IPS-15b (cell line): ENCODE measurements around the gene ZNF180.
A peak's percentile ranks its signal among the peaks of the same experiment; 100 is the strongest.
"Not testable (repeated sequence)": the region's sequence is repeated elsewhere in the genome, so short reads cannot be mapped to it uniquely, and the experiment has no call there.

ENCODE experiments used
- H3K27me3 ChIP-seq: one replicate; pipeline ENCODE4 v1.6.1; 2013; ENCODE audit warnings: low read length; ENCODE audit not compliant: control insufficient read depth, insufficient read depth
- H3K36me3 ChIP-seq: one replicate; pipeline ENCODE4 v1.6.1; 2013; ENCODE audit warnings: low read length; ENCODE audit not compliant: control insufficient read depth, insufficient read depth
- H3K4me1 ChIP-seq: one replicate; pipeline ENCODE4 v1.6.1; 2013; ENCODE audit warnings: mild to moderate bottlenecking, low read length; ENCODE audit not compliant: control insufficient read depth, insufficient read depth
- H3K4me3 ChIP-seq: one replicate; pipeline ENCODE4 v1.5.1; 2013; ENCODE audit warnings: low read depth, low read length
- H3K9ac ChIP-seq: one replicate; pipeline ENCODE4 v1.6.1; 2013; ENCODE audit warnings: low read depth, mild to moderate bottlenecking, low read length
- H3K9me3 ChIP-seq: one replicate; pipeline ENCODE4 v1.6.1; 2013; ENCODE audit warnings: mild to moderate bottlenecking, low read length; ENCODE audit not compliant: control insufficient read depth, insufficient read depth

The ZNF180 gene

GRCh38 chr19:44499962-44500949 is at the start of gene ZNF180:
ZNF180 (minus strand) TSS chr19:44500522; CDS start chr19:44497334, 3,188 bp downstream.
- Histone ChIP-seq H3K27me3 (no peaks in the 10 kb centered on the region), H3K4me3 (peak within 1 kb of the TSS; percentile 95), H3K4me1 (no peaks in the 10 kb centered on the region), H3K9ac (peak within 1 kb of the TSS; percentile 57), H3K9me3 (peaks cover 6% of the 10 kb centered on the region), H3K36me3 (peaks cover 13% of the 10 kb centered on the region)

GRCh38 chr19:44549507-44549906 is 49.2 kb upstream of the ZNF180 start:
- Histone ChIP-seq H3K27me3 (no peaks in the 10 kb centered on the region), H3K9me3 (no peaks in the 10 kb centered on the region), H3K36me3 (no peaks in the 10 kb centered on the region), H3K4me3 (no peak overlapping the region), H3K4me1 (no peaks in the 10 kb centered on the region), H3K9ac (no peak overlapping the region)

- Histone ChIP-seq H3K9ac (no peak overlapping the region), H3K9me3 (no peaks in the 10 kb centered on the region), H3K27me3 (no peaks in the 10 kb centered on the region), H3K36me3 (no peaks in the 10 kb centered on the region), H3K4me1 (no peaks in the 10 kb centered on the region), H3K4me3 (no peak overlapping the region)
Observed at GRCh38 chr19:44548736-44549135, 48.4 kb upstream of the ZNF180 start.

- H3K27me3 ChIP-seq: peaks cover 5% of the 10 kb centered on the region
- H3K9me3 ChIP-seq: no peaks in the 10 kb centered on the region
- no peaks in the 10 kb centered on the region for H3K36me3 ChIP-seq
- no peaks in the 10 kb centered on the region for H3K4me1 ChIP-seq
- no peak overlapping the region for H3K9ac ChIP-seq
- no peak overlapping the region for H3K4me3 ChIP-seq
Observed at GRCh38 chr19:44544031-44544430, 43.7 kb upstream of the ZNF180 start.

- H3K4me3 ChIP-seq: no peak overlapping the region
- H3K9me3 ChIP-seq: no peaks in the 10 kb centered on the region
- H3K36me3 ChIP-seq: no peaks in the 10 kb centered on the region
- H3K4me1 ChIP-seq: no peaks in the 10 kb centered on the region
- H3K9ac ChIP-seq: no peak overlapping the region
- peaks cover 6% of the 10 kb centered on the region for H3K27me3 ChIP-seq
Observed at GRCh38 chr19:44542671-44543070, 42.3 kb upstream of the ZNF180 start.

- Histone ChIP-seq H3K9me3 (no peaks in the 10 kb centered on the region), H3K36me3 (no peaks in the 10 kb centered on the region), H3K9ac (no peak overlapping the region), H3K27me3 (peaks cover 6% of the 10 kb centered on the region), H3K4me1 (no peaks in the 10 kb centered on the region), H3K4me3 (no peak overlapping the region)
Observed at GRCh38 chr19:44540736-44541135, 40.4 kb upstream of the ZNF180 start.

- no peaks in the 10 kb centered on the region for H3K9me3 ChIP-seq
- peaks cover 6% of the 10 kb centered on the region for H3K27me3 ChIP-seq
- H3K4me3 ChIP-seq: no peak overlapping the region
- no peak overlapping the region for H3K9ac ChIP-seq
- H3K36me3 ChIP-seq: no peaks in the 10 kb centered on the region
- no peaks in the 10 kb centered on the region for H3K4me1 ChIP-seq
Observed at GRCh38 chr19:44539991-44540390, 39.7 kb upstream of the ZNF180 start.

GRCh38 chr19:44539236-44539826 is 39.0 kb upstream of the ZNF180 start:
- Histone ChIP-seq H3K36me3 (no peaks in the 10 kb centered on the region), H3K9me3 (no peaks in the 10 kb centered on the region), H3K4me1 (no peaks in the 10 kb centered on the region), H3K4me3 (no peak overlapping the region), H3K9ac (no peak overlapping the region), H3K27me3 (peaks cover 6% of the 10 kb centered on the region)

- H3K4me1 ChIP-seq, H3K9ac ChIP-seq, H3K4me3 ChIP-seq, H3K9me3 ChIP-seq, H3K27me3 ChIP-seq, H3K36me3 ChIP-seq: not testable (repeated sequence)
Observed at GRCh38 chr19:44535361-44535760, 35.0 kb upstream of the ZNF180 start.

- Histone ChIP-seq H3K4me1 (no peaks in the 10 kb centered on the region), H3K9ac (no peak overlapping the region), H3K4me3 (no peak overlapping the region), H3K36me3 (no peaks in the 10 kb centered on the region), H3K27me3 (no peaks in the 10 kb centered on the region), H3K9me3 (no peaks in the 10 kb centered on the region)
Observed at GRCh38 chr19:44532819-44533218, 32.5 kb upstream of the ZNF180 start.

GRCh38 chr19:44530777-44531176 is 30.5 kb upstream of the ZNF180 start:
- Histone ChIP-seq H3K4me1 (no peaks in the 10 kb centered on the region), H3K4me3 (no peak overlapping the region), H3K9ac (no peak overlapping the region), H3K36me3 (no peaks in the 10 kb centered on the region), H3K27me3 (no peaks in the 10 kb centered on the region), H3K9me3 (no peaks in the 10 kb centered on the region)

- Histone ChIP-seq H3K9me3 (no peaks in the 10 kb centered on the region), H3K9ac (no peak within 1 kb of the TSS), H3K36me3 (no peaks in the 10 kb centered on the region), H3K27me3 (no peaks in the 10 kb centered on the region), H3K4me1 (no peaks in the 10 kb centered on the region), H3K4me3 (no peak within 1 kb of the TSS)
Observed at GRCh38 chr19:44529536-44529935, 29.2 kb upstream of the ZNF180 start, which contains the start of gene CEACAM20. CEACAM20 (minus strand) TSS chr19:44529675; CDS start chr19:44529509, 166 bp downstream.
